HepG2 (cell line): ENCODE results near the gene CRK. TPM values are rescaled to one million over a fixed set of nuclear protein-coding genes. Genes with fewer than 3 reads are reported as not detected.
A peak's percentile ranks its signal among the peaks of the same experiment; 100 is the strongest.

Source experiments
- ATF7-NPFF ChIP-seq: sonication (generic); formaldehyde crosslinking; IDR thresholded peaks from 2 replicates; pipeline ENCODE4 v1.8.1; 2023; ENCODE audit warnings: mild to moderate bottlenecking, low read depth, missing genetic modification reagents, moderate library complexity
- CENPBD1 ChIP-seq: sonication (generic); formaldehyde crosslinking; IDR thresholded peaks from 2 replicates; pipeline ENCODE4 v1.8.0; 2022; ENCODE audit warnings: missing genetic modification reagents, low read depth, mild to moderate bottlenecking, borderline replicate concordance
- CSRNP2 ChIP-seq: sonication (generic); formaldehyde crosslinking; conservative IDR thresholded peaks from 2 replicates; pipeline ENCODE4 v1.8.0; 2022; ENCODE audit warnings: low read depth, missing genetic modification reagents
- DR1 ChIP-seq: sonication (generic); formaldehyde crosslinking; IDR thresholded peaks from 2 replicates; pipeline ENCODE4 v1.8.0; 2021; ENCODE audit warnings: mild to moderate bottlenecking, missing genetic modification reagents, inconsistent platforms
- FOXA3 ChIP-seq: IDR thresholded peaks from 2 replicates; pipeline ENCODE4 v1.6.1; 2016; ENCODE audit warnings: missing genetic modification reagents, missing compliant biosample characterization
- GATA4 ChIP-seq: sonication (generic); IDR thresholded peaks from 2 replicates; pipeline ENCODE4 v1.6.1; 2016; ENCODE audit warnings: antibody characterized with exemption, low read depth, borderline replicate concordance
- GFI1 ChIP-seq: sonication (generic); formaldehyde crosslinking; IDR thresholded peaks from 2 replicates; pipeline ENCODE4 v1.5.0; 2020; ENCODE audit warnings: missing genetic modification reagents, mild to moderate bottlenecking, borderline replicate concordance
- HES4 ChIP-seq: sonication (generic); formaldehyde crosslinking; IDR thresholded peaks from 2 replicates; pipeline ENCODE4 v1.9.0; 2021; ENCODE audit warnings: mild to moderate bottlenecking, missing genetic modification reagents, borderline replicate concordance
- PREB ChIP-seq: sonication (generic); formaldehyde crosslinking; IDR thresholded peaks from 2 replicates; pipeline ENCODE4 v1.4.0; 2020; ENCODE audit warnings: missing genetic modification reagents
- PRPF4 ChIP-seq: fragments of 200-400 bp; formaldehyde crosslinking; IDR thresholded peaks from 2 replicates; pipeline ENCODE4 v1.6.1; 2016; ENCODE audit warnings: low read length, low read depth; ENCODE audit not compliant: poor library complexity, severe bottlenecking
- SIN3B ChIP-seq: fragments of 150-350 bp; IDR thresholded peaks from 2 replicates; pipeline ENCODE4 v1.6.1; 2014; ENCODE audit warnings: low read length
- SP4 ChIP-seq: sonication (generic); formaldehyde crosslinking; IDR thresholded peaks from 2 replicates; pipeline ENCODE4 v1.8.1; 2023; ENCODE audit warnings: mild to moderate bottlenecking, missing genetic modification reagents
- SRF ChIP-seq: IDR thresholded peaks from 2 replicates; pipeline ENCODE4 v1.6.1; 2011; ENCODE audit warnings: mild to moderate bottlenecking, low read depth, low read length, moderate library complexity
- ZBTB4 ChIP-seq: sonication (generic); formaldehyde crosslinking; IDR thresholded peaks from 2 replicates; pipeline ENCODE4 v1.4.0; 2020; ENCODE audit warnings: missing genetic modification reagents, mild to moderate bottlenecking, borderline replicate concordance
- ZNF24 ChIP-seq: fragments of 450-650 bp; IDR thresholded peaks from 2 replicates; pipeline ENCODE4 v1.6.1; 2017; ENCODE audit warnings: antibody characterized with exemption, mild to moderate bottlenecking
- ZNF280D ChIP-seq: sonication (generic); formaldehyde crosslinking; IDR thresholded peaks from 2 replicates; pipeline ENCODE4 v1.5.1; 2020; ENCODE audit warnings: mild to moderate bottlenecking, missing genetic modification reagents
- ZNF576 ChIP-seq: sonication (generic); formaldehyde crosslinking; IDR thresholded peaks from 2 replicates; pipeline ENCODE4 v1.4.0; 2020; ENCODE audit warnings: mild to moderate bottlenecking, missing genetic modification reagents
- ZNF839 ChIP-seq: sonication (generic); formaldehyde crosslinking; IDR thresholded peaks from 2 replicates; pipeline ENCODE4 v1.4.0; 2020; ENCODE audit warnings: missing genetic modification reagents, mild to moderate bottlenecking, borderline replicate concordance
- polyA plus RNA-seq, 8 experiments: library from polyadenylated mRNA; depleted of rRNA in 3 of 8; stranded (reverse) in 7 of 8; unstranded in 1 of 8; fragments of >200 nt; fragmentation: Illumina TruSeq in 4 of 8; extraction: Trizol in 4 of 8; gene quantifications; 2 replicates each; pipeline versions ENCODE4 v1.2.1 to v1.2.3, GENCODE V29; 2011 to 2016; ENCODE audit warnings: low read depth in 4 of 8, missing spikeins in 1 of 8, mixed read lengths in 1 of 8; ENCODE audit not compliant: insufficient read depth in 1 of 8
- total RNA-seq, 5 experiments: library from RNA; depleted of rRNA; stranded (reverse); fragments of >200 nt; fragmentation: Illumina TruSeq; extraction: Trizol; gene quantifications; 2 replicates each; pipeline ENCODE4 v1.2.3, GENCODE V29; 2016; ENCODE audit warnings: low read depth in 1 of 5

CRK gene
- total and polyA plus RNA-seq, 2 of the 13 experiments (the other 11 are each of a cell fraction or from before 2014, with no cell fraction given), result 47.4 to 54.2 TPM

GRCh38 chr17:1490643-1491442 is 34.8 kb upstream of the CRK start (continued):
- TF ChIP-seq PREB (CRISPR knock-in tag) (no peak), ZNF576 (no peak), ZBTB4 (0 out of 2 replicates have a peak, but pooled peaks have one; percentile 22), SRF (no peak), GATA4 (peak; percentile 64; the same call in 1 of the 2 replicates), DR1 (CRISPR knock-in tag) (peak; percentile 24; the same call in 1 of the 2 replicates), SIN3B (no peak), ZNF24 (peak; percentile 70; the same call in 1 of the 2 replicates), CENPBD1 (CRISPR knock-in tag) (no peak), GFI1 (0 out of 2 replicates have a peak, but pooled peaks have one; percentile 57), HES4 (CRISPR knock-in tag) (no peak), ZNF839 (CRISPR knock-in tag) (peak; percentile 55; the same call in 1 of the 2 replicates), ZNF280D (no peak), FOXA3 (CRISPR knock-in tag) (no peak), CSRNP2 (CRISPR knock-in tag) (no peak), SP4 (CRISPR knock-in tag) (peak; percentile 73), ATF7-NPFF (CRISPR knock-in tag) (no peak), PRPF4 (no peak)
